ENCODE results near the gene CPTP.

CPTP gene

GRCh38 chr1:1336446-1336845 is 11.8 kb downstream of the CPTP start:
- TF ChIP-seq, protein P1, sequence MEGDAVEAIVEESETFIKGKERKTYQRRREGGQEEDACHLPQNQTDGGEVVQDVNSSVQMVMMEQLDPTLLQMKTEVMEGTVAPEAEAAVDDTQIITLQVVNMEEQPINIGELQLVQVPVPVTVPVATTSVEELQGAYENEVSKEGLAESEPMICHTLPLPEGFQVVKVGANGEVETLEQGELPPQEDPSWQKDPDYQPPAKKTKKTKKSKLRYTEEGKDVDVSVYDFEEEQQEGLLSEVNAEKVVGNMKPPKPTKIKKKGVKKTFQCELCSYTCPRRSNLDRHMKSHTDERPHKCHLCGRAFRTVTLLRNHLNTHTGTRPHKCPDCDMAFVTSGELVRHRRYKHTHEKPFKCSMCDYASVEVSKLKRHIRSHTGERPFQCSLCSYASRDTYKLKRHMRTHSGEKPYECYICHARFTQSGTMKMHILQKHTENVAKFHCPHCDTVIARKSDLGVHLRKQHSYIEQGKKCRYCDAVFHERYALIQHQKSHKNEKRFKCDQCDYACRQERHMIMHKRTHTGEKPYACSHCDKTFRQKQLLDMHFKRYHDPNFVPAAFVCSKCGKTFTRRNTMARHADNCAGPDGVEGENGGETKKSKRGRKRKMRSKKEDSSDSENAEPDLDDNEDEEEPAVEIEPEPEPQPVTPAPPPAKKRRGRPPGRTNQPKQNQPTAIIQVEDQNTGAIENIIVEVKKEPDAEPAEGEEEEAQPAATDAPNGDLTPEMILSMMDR (IDR thresholded peaks at IDR 0.05; ENCODE audit: control insufficient read depth, insufficient read depth, low read depth, low read length, missing control alignments) = no peak
- no peak overlapping the region for H3K4me3 ChIP-seq (ENCODE audit: control insufficient read depth, low read depth, low read length)

GRCh38 chr1:1336931-1337792 is 12.6 kb downstream of the CPTP start:
- TF ChIP-seq, protein P1 (IDR thresholded peaks at IDR 0.05; ENCODE audit: control insufficient read depth, insufficient read depth, low read depth, low read length, missing control alignments) = no peak
- no peak overlapping the region for H3K4me3 ChIP-seq (ENCODE audit: control insufficient read depth, low read depth, low read length)
- no peak for DNase-seq (ENCODE audit: low read depth)

More at GRCh38 chr1:1336446-1336845, 11.8 kb downstream of the CPTP start:
- no peak for DNase-seq (ENCODE audit: low read depth)

DNA sequence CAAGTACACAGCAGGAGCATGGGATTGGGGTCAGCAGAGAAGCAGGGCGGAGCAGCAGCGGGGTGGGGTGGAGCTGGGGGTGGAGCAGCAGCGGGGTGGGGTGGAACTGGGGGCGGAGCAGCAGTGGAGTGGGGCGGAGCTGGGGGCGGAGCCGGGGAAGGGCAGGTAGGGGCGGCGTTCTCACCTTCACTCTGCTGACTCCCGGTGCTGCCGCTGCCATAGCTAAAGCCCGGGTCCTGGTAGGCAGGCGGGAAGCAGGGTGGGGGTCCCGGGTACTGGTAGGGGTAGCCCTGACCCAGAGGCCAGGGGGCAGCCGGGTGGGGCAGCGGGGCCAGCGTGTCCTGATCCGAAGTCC is 13.2 kb downstream of the CPTP start:
- no peak for DNase-seq (ENCODE audit: low read depth)
- H3K4me3 ChIP-seq (ENCODE audit: control insufficient read depth, low read depth, low read length) = no peak overlapping the region
- TF ChIP-seq, protein P1 (IDR thresholded peaks at IDR 0.05; ENCODE audit: control insufficient read depth, insufficient read depth, low read depth, low read length, missing control alignments) = no peak

- TF ChIP-seq, protein P1 (IDR thresholded peaks at IDR 0.05; ENCODE audit: control insufficient read depth, insufficient read depth, low read depth, low read length, missing control alignments) = no peak
- H3K4me3 ChIP-seq (ENCODE audit: control insufficient read depth, low read depth, low read length) = no peak overlapping the region
- no peak for DNase-seq (ENCODE audit: low read depth)
These were observed 13.7 kb downstream of the CPTP start for GRCh38 chr1:1338278-1338677.

GRCh38 chr1:1340185-1340584 is 15.6 kb downstream of the CPTP start:
- no peak for DNase-seq (ENCODE audit: low read depth)
- TF ChIP-seq, protein P1 (IDR thresholded peaks at IDR 0.05; ENCODE audit: control insufficient read depth, insufficient read depth, low read depth, low read length, missing control alignments) = no peak

DNA sequence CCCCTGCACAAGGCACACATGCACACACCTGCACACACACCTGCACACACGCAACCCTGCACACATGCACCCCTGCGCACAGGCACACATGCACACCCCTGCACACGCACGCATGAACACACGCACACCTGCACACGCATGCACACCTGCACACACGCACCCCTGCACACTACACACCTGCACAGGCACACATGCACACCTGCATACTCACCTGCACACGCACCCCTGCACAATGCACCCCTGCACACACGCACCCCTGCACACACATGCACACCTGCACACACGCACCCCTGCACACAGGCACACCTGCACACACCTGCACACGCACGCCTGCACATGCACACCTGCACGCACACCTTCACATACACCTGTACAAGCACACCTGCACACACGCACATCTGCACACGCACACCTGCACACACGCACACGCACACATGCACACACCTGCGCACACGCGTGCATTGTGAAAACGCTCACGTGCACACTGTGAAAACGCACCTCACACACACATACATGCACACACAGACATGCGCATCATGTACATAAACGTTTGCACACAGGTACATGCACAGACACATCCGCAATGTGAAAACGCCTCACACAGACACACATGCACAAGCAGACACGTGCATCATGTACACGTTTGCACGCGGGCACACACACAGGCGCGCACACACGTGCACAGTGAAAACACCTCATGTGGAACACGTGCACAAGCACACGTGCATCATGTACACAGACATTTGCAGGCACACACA is 16.4 kb downstream of the CPTP start:
- TF ChIP-seq, protein P1 (IDR thresholded peaks at IDR 0.05; ENCODE audit: control insufficient read depth, insufficient read depth, low read depth, low read length, missing control alignments) = no peak
- H3K4me3 ChIP-seq (ENCODE audit: control insufficient read depth, low read depth, low read length) = no peak overlapping the region
- DNase-seq (ENCODE audit: low read depth) = no peak

More at GRCh38 chr1:1340185-1340584, 15.6 kb downstream of the CPTP start:
- H3K4me3 ChIP-seq (ENCODE audit: control insufficient read depth, low read depth, low read length) = no peak overlapping the region
